Measurements from ENCODE around the gene USP6.
"Not testable (repeated sequence)": the region's sequence is repeated elsewhere in the genome, so short reads cannot be mapped to it uniquely, and the experiment has no call there.

Gene USP6

GRCh38 chr17:5221912-5222311 is 106.1 kb downstream of the USP6 start:
- H3K4me3 ChIP-seq (ENCODE audit: low read depth, low read length); DNase-seq (ENCODE audit: low read depth): not testable (repeated sequence)

Data from skeletal muscle cell (primary cell).